GM10266 (cell line): ENCODE data around the gene ASB2.

ENCODE experiments used
- DNase-seq: peaks from one replicate; pipeline ENCODE4 v3.0.0; 2012; ENCODE audit errors: extremely low spot score
- TF ChIP-seq, protein P1 (sequence below): IDR thresholded peaks from 2 replicates; pipeline ENCODE4 v1.5.1; 2012; ENCODE audit warnings: mild to moderate bottlenecking, low read depth; ENCODE audit not compliant: control insufficient read depth, insufficient read depth; ENCODE audit errors: missing control alignments

Gene ASB2

DNA sequence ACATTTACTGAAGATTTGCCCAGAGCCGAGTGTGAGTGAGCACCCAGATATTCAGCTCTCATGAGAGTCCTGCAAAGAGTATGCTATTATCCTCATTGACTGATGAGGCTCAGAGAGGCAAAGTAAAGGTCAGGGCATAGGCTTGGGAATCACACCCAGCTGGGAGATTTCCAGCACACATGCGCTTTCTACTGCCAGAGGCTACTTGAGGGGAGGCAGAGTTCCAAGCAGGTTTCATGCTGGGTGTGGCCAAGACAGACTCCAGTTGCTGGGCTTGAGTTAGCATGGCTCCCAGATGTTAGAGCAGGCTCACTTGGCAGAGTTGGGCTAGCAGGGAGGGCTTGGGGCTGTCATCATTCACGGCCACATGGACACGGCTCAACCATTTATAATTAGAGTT is 63.6 kb downstream of the ASB2 start:
- no peak for DNase-seq
- TF ChIP-seq, protein P1, sequence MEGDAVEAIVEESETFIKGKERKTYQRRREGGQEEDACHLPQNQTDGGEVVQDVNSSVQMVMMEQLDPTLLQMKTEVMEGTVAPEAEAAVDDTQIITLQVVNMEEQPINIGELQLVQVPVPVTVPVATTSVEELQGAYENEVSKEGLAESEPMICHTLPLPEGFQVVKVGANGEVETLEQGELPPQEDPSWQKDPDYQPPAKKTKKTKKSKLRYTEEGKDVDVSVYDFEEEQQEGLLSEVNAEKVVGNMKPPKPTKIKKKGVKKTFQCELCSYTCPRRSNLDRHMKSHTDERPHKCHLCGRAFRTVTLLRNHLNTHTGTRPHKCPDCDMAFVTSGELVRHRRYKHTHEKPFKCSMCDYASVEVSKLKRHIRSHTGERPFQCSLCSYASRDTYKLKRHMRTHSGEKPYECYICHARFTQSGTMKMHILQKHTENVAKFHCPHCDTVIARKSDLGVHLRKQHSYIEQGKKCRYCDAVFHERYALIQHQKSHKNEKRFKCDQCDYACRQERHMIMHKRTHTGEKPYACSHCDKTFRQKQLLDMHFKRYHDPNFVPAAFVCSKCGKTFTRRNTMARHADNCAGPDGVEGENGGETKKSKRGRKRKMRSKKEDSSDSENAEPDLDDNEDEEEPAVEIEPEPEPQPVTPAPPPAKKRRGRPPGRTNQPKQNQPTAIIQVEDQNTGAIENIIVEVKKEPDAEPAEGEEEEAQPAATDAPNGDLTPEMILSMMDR: no peak

DNA sequence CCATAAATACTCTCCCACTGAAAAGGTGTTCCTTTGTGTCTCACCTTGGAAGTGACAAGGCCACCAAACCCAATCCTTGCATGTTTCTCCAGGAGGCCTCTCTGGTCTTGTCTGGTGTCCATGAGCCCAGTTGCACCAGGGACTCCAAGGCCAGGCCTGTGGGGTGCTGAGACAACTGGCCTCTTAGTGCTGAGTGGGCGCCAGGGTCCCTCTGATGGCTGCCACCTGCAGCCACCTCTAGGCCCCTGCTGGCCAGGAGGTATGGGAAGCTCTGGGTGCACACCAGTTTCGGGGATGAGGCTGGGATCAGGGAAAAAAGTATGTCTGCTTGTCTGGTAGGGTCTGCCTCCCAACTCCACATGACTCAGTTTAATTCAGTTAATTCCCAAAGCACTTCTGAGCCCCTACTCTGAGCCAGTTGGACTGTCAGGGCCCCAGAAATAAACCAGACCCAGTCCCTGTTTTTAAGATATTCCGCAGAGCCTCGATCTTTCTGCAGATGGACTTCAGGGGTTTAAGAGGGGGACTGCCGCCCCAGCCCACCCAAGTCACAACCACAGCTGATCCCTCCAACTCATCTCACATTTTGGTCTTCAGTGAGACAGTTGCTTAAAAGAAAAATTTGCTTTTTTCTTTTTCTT is 64.3 kb downstream of the ASB2 start:
- no peak for DNase-seq
- TF ChIP-seq, protein P1: no peak

DNA sequence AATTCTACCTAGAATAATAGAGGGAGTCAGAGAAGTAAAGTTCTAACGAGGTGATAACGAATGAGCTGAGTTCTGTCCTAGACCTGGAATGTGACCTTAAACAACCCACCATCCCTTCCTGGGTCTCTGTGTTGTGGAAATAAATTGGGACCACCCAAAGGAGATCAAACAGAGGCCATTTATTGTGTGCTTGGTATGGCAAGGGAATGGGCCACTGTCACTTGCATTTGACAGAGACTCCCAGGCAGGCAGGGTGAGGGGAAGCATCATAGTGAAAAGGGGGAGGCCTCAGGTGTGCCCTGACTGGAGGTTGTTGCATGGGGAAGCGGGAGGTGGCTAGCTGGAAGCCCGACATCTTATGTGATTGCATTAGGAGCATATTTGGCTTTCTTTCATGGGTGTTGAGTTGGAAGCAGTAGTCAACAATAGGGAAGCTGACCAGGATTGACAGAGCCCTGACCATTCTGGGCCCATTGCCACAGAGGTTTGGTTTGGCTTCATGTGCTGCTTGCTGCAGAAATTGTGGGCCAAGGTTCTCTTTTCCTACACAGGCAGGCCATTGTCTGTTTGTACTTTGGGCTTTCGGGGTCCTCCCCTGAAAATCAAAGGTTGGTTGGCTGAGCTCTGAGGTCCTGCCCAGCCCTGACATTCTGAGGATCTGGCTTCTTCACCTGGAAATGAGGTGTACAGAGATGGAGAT is 66.8 kb downstream of the ASB2 start:
- TF ChIP-seq, protein P1: no peak
- DNase-seq: no peak

DNA sequence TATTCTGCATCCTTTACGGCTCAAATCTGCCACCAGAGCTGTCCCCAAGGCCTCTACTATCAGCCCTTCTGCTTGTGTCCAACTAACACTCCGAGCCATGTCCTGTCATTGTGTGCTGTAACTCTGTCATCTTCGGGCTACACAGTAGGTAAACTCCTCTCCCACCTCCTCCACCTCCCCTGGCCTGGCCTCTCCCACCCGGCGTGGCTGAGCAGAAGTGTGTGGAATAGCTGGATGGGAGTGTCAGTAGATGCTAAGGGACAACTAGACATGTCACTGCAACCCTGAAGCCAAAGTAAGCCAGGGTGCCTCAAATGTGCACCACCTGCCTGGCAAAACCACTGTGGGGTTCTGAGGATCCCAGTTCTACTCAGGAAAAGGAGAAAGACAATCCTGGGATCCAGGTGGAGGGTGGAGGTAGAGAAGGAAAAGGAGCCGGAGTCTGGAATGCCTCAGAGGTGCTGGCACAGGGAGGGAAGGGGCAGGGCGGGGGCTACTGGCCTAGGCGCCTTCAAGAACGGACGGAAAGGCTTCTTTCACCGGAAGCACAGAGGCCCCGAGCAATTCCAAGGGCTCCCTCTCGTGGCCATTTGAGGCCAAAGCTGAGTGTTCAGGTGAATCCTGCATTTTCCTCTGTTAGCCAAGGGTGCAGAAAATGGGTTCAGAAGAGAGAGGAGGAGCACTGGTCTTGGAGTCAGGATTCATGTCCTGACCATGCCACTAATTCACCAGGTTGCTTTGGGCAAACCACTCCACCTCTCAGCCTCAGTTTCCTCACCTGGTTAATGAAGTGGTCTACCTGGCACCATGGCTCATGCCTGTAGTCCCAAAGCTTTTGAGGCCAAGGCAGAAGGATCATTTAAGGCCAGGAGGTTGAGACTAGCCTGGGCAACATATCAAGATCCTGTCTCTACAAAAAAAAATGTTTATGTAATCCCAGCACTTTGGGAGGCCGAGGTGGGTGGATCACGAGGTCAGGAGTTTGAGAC is 69.7 kb downstream of the ASB2 start:
- TF ChIP-seq, protein P1: peak; percentile 81

DNA sequence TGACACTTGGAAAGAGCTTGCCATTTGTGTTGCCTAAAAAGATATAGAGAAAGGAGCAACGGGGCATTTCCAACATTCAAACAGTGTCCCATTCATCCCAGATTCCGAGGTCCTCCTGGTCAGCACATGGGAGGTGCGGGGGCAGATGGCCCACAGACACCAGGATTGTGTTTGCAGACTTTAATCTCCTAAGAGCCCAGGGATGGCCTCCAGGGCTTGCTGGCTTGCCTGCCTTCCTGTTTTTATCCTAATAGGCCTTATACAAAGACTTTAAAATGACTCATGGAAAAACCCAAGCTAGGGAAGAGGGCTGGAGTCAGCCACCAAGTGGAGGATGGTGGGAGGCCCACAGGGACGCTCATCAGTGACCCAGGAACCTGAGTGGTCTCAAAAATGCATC is 70.7 kb downstream of the ASB2 start:
- no peak for DNase-seq
- TF ChIP-seq, protein P1: no peak

More for the DNA sequence above, 69.7 kb downstream of the ASB2 start:
- DNase-seq: peak; percentile 83

DNA sequence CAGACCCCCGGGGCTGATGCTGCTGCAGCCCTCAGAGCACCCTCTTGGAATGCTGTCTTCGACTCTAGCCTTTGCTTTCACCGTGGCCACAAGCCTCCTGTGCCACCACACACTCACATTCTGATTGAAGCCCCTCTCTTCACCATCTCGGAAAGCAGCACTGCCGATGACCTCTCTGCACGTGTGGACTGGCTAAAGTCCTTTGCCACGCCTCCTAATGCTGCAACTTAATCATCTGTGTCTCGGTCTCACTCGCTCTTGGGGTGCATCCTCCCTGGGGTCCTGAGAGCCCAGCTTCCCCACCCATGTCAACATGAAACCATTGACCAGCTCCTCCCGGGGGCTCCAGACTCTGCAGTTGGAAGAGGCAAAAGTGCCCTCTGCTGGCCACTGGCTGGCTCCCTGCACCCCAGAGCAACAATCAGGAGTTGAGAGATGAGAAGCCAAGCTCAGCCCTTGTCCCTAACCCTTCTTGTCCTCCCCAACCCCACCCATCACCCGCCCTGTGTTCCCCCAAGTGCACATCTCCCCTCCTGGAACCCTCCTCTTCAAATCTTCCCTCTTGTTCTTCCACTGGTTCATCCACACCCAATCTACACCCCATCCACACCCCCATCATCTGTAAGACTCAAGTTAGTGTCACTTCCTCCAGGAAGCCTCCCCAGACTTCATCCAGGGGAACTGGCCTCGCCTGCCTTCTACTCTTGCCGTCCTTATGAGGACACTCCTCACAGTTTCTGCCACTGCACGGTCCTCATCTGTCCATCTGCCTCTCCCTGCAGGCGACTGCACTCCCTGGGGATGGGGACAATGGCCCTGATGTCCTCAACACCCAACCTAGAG is 72.8 kb downstream of the ASB2 start:
- DNase-seq: no peak
- TF ChIP-seq, protein P1: peak; percentile 49
